Adrenal gland (tissue), 12 donors: ENCODE results near the gene TRAF3IP3. TPM values are rescaled to one million over a fixed set of nuclear protein-coding genes. Genes with fewer than 3 reads are reported as not detected.

ENCODE experiments used
- DNase-seq, 7 donors: peaks; one replicate each; pipeline ENCODE4 v3.0.0-alpha.2; 2019 to 2020
- H3K27ac ChIP-seq, 5 donors: fragments of 200-600 bp; sonication (generic) in 4 of 5; 1 replicate in 3 of 5; 2 replicates in 2 of 5; pipeline versions ENCODE4 v1.5.1 to v1.8.0; 2016 to 2020; ENCODE audit warnings: mild to moderate bottlenecking in 1 of 5
- H3K27me3 ChIP-seq: fragments of 200-600 bp; 2 replicates; pipeline ENCODE4 v1.8.0; 2021
- H3K36me3 ChIP-seq, 2 donors: fragments of 200-600 bp; replicated peaks in 1 of 2; 1 replicate in 1 of 2; 2 replicates in 1 of 2; pipeline versions ENCODE4 v1.5.1 to v1.8.0; 2018 to 2022
- H3K4me1 ChIP-seq, 2 donors: fragments of 200-600 bp; replicated peaks in 1 of 2; 1 replicate in 1 of 2; 2 replicates in 1 of 2; pipeline versions ENCODE4 v1.5.1 to v1.8.0; 2018 to 2021
- H3K4me3 ChIP-seq, 4 donors: fragments of 200-600 bp; sonication (generic) in 3 of 4; one replicate each; pipeline ENCODE4 v1.5.1; 2016 to 2018
- H3K9me3 ChIP-seq, 3 donors: fragments of 200-600 bp; sonication (generic) in 1 of 3; replicated peaks in 1 of 3; 1 replicate in 2 of 3; 2 replicates in 1 of 3; pipeline versions ENCODE4 v1.5.1 to v1.8.0; 2016 to 2021
- CTCF ChIP-seq, 6 experiments: fragments of 450-650 bp in 4 of 6; fragments of 200-600 bp in 2 of 6; sonication (generic) in 1 of 6; IDR thresholded peaks; 1 replicate in 5 of 6; 2 replicates in 1 of 6; pipeline versions ENCODE4 v1.5.1 to v1.8.0; 2016 to 2021; ENCODE audit warnings: antibody characterized with exemption in 6 of 6, mild to moderate bottlenecking in 2 of 6, moderate library complexity in 1 of 6
- POLR2A ChIP-seq, 2 donors: fragments of 450-650 bp; IDR thresholded peaks; one replicate each; pipeline ENCODE4 v1.6.1; 2017; ENCODE audit warnings: antibody characterized with exemption in 2 of 2, mild to moderate bottlenecking in 2 of 2, moderate library complexity in 1 of 2
- whole genome bisulfite sequencing, 4 donors: extraction: QIAGEN DNeasy Blood & Tissue Kit in 2 of 4; methylation state at CpG; one replicate each; pipeline versions ENCODE4 v1.1.5 to v1.1.7; 2013 to 2017; 5-methylcytosine and 5-hydroxymethylcytosine counted together
- intact Hi-C, 2 donors: fragments of 100-400 bp; cut with DNase I; formaldehyde crosslinking; loops; one replicate each; pipeline versions ENCODE4 v1.14.1 to v1.15.0; 2022 to 2023
- polyA plus RNA-seq, 3 donors: library from polyadenylated mRNA; stranded (reverse); fragments of 200-250 nt in 2 of 3; fragments of 350-450 nt in 1 of 3; fragmentation: Illumina TruSeq in 1 of 3; extraction: RNeasy Lipid Tissue Mini Kit (QIAGEN cat#74804) in 1 of 3; gene quantifications; one replicate each; pipeline ENCODE4 v1.2.3, GENCODE V29; 2013 to 2014
- total RNA-seq, 9 donors: library from RNA; depleted of rRNA in 4 of 9; stranded (reverse); fragments of >200 nt in 4 of 9; fragments of 120-200 nt in 1 of 9; fragmentation: NEBNext Ultra II Directional in 1 of 9; extraction: Animal tissue kit (Norgen Biotek cat#: 25700) in 1 of 9; gene quantifications; one replicate each; pipeline versions ENCODE4 v1.1.0 to v1.2.4, GENCODE V29; 2013 to 2023
- donor health status: healthy with polysubstance abuse.
- donor health status: Bipolar disorder and iron deficiency.
- donor health status: DM: yes; HTN: yes; CAD: no.
- donor health status: DM: no; HTN: no; CAD: no.
- donor health status: DM: no; HTN: no; CAD: no.
- donor health status: DM: yes; HTN: yes; CAD: no.

Gene TRAF3IP3
- total and polyA plus RNA-seq, 12 donors, result 0.88 to 9.8 (median 2.0) TPM

DNA sequence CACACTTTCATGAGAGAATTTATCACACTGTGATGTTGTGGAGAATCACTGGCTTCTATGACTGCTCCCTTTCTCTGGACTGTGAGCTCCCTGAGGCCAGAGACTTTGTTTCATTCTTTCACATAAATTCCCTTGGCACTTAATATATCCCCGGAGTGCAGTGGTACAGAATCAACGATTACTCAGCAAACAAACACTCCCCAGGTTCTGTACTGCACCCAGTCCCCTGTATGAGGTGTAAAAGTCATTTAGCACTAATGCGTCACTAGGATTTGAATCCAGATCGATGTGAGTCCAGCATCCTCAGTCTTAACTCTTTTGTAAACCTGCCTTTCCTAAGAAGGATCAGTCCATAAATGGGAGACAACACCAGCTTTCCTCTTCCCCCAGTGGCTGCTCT lies 65.1 kb downstream of the TRAF3IP3 start:
- Histone ChIP-seq H3K27me3 (no peaks in the 10 kb centered on the region), H3K27ac (no peak overlapping the region), H3K4me1 (peaks cover 0 to 5% of the 10 kb centered on the region in 2 donors), H3K36me3 (no peaks in the 10 kb centered on the region), H3K9me3 (no peaks in the 10 kb centered on the region), H3K4me3 (no peak overlapping the region)
- intact Hi-C loops, result no loop called here
- DNase-seq, result no peak
- TF ChIP-seq POLR2A (IDR thresholded peaks at IDR 0.05), result no peak
- TF ChIP-seq CTCF (IDR thresholded peaks at IDR 0.05), result no peak
- 36 to 74% (median 60%) methylated on average over 4 of the region's 4 CpGs for WGBS, 4 donors

DNA sequence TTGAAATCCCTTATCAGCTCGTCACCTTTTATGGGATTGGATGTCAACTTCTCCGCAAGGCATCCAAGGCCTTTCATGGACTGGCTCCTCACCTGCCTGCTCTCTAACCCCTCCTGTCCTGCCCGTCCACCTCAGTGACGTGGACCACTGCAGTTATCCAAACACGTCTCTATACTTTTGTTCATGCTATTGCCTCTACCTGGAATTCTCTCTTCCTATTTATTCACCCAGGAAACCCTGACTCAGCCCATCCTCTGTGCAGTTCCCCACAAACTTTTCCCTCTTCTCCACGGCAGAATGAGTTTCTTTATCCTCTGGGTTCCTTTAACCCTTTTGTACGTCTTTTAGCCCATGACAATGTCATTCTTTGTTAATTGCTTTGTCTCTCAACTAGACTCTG lies 66.9 kb downstream of the TRAF3IP3 start:
- DNase-seq, result no peak
- TF ChIP-seq CTCF (IDR thresholded peaks at IDR 0.05), result no peak
- no peak for TF ChIP-seq POLR2A (IDR thresholded peaks at IDR 0.05)
- no peaks in the 10 kb centered on the region for H3K9me3 ChIP-seq
- no peaks in the 10 kb centered on the region for H3K27me3 ChIP-seq
- no peaks in the 10 kb centered on the region for H3K36me3 ChIP-seq
- 49 to 58% (median 53%) methylated on average over 7 of the region's 7 CpGs for WGBS, 4 donors
- H3K4me1 ChIP-seq, result peaks cover 5 to 9% of the 10 kb centered on the region in 2 donors
- no peak overlapping the region for H3K4me3 ChIP-seq
- H3K27ac ChIP-seq, result no peak overlapping the region
- intact Hi-C loops, result no loop called here

GRCh38 chr1:209823143-209824041 lies 67.5 kb downstream of the TRAF3IP3 start:
- DNase-seq, result no peak
- H3K4me3 ChIP-seq, result no peak overlapping the region

More at GRCh38 chr1:209823143-209824041, 67.5 kb downstream of the TRAF3IP3 start:
- TF ChIP-seq POLR2A (IDR thresholded peaks at IDR 0.05), result no peak
- TF ChIP-seq CTCF (IDR thresholded peaks at IDR 0.05), result peak; percentile 64 to 76 (median 70)
- Histone ChIP-seq H3K9me3 (no peaks in the 10 kb centered on the region), H3K27me3 (no peaks in the 10 kb centered on the region), H3K36me3 (no peaks in the 10 kb centered on the region), H3K4me1 (peaks cover 5 to 9% of the 10 kb centered on the region in 2 donors), H3K27ac (no peak overlapping the region)
- 31 to 40% (median 36%) methylated on average over 12 of the region's 12 CpGs for WGBS, 4 donors
- intact Hi-C loops, result no loop called here
